ENCODE results near the gene FH. TPM values are rescaled to one million over a fixed set of nuclear protein-coding genes. Genes with fewer than 3 reads are reported as not detected.

The FH gene
- total RNA-seq: 46.3 and 53.8 TPM in 2 replicates

GRCh38 chr1:241519308-241520079 lies at the start of gene FH:
TSS of gene FH (minus strand) at chr1:241519755. CDS start at chr1:241519722, 33 bp downstream.

GRCh38 chr1:241532162-241532531 lies 12.6 kb upstream of the FH start, which contains the start of gene KMO:
TSS of gene KMO (plus strand) at chr1:241532378. CDS start at chr1:241532445, 67 bp downstream.

Other genes starting within 250 kb of the FH start
- gene RGS7, start 162.6 kb downstream of the FH start, total RNA-seq: not detected in 2 replicates
- gene KMO, start 12.6 kb upstream of the FH start, total RNA-seq: not detected in 2 replicates
- gene CHML, start 120.6 kb upstream of the FH start, total RNA-seq: 1.7 TPM in 2 replicates
- gene OPN3, start 120.6 kb upstream of the FH start, total RNA-seq: 8.2 and 9.0 TPM in 2 replicates
- not detected in 2 replicates for gene WDR64, start 132.5 kb upstream of the FH start, total RNA-seq

Measured in cardiac ventricle fibroblast (primary cell).